CD4-positive, alpha-beta T cell (primary cell): ENCODE data around the gene ACACA. TPM values are rescaled to one million over a fixed set of nuclear protein-coding genes. Genes with fewer than 3 reads are reported as not detected.

Experiments
- ATAC-seq: fragments of 200-7000 bp; cut with Tn5 transposase; one replicate; pipeline ENCODE4 v1.10.0; 2022; ENCODE audit warnings: mild to moderate bottlenecking; ENCODE audit not compliant: poor library complexity
- CTCF ChIA-PET: fragments of 350-600 bp; sonication (Branson Sonifier 250); formaldehyde crosslinking; loops from one replicate; lab custom pipeline; 2021; ENCODE audit warnings: antibody characterized with exemption, inconsistent platforms; lab: Charles Lee
- POLR2A ChIA-PET: fragments of 350-600 bp; sonication (Branson Sonifier 250); formaldehyde crosslinking; loops from one replicate; lab custom pipeline; 2021; ENCODE audit warnings: antibody characterized with exemption, inconsistent platforms; lab: Charles Lee
- DNase-seq, 14 experiments: peaks; one replicate each; pipeline ENCODE4 v3.0.0-alpha.2; 2013 to 2020; ENCODE audit warnings: mixed read lengths in 2 of 14
- H3K27ac ChIP-seq, 2 donors: one replicate each; pipeline versions ENCODE4 v1.5.1 to v1.7.0; 2013; ENCODE audit warnings: low read length in 2 of 2, low read depth in 1 of 2, mild to moderate bottlenecking in 1 of 2
- H3K27me3 ChIP-seq, 2 experiments: 1 replicate in 1 of 2; 2 replicates in 1 of 2; pipeline versions ENCODE4 v1.6.1 to v1.7.0; 2013; ENCODE audit warnings: low read length in 2 of 2, control low read depth in 1 of 2, mild to moderate bottlenecking in 1 of 2, moderate library complexity in 1 of 2; ENCODE audit not compliant: insufficient read depth in 2 of 2, control insufficient read depth in 1 of 2
- H3K36me3 ChIP-seq: one replicate; pipeline ENCODE4 v1.6.1; 2013; ENCODE audit warnings: low read length, control low read depth; ENCODE audit not compliant: insufficient read depth
- H3K4me1 ChIP-seq: one replicate; pipeline ENCODE4 v1.6.1; 2013; ENCODE audit warnings: low read length, control low read depth; ENCODE audit not compliant: insufficient read depth
- H3K4me3 ChIP-seq: one replicate; pipeline ENCODE4 v1.5.1; 2013; ENCODE audit warnings: mild to moderate bottlenecking, low read length, moderate library complexity
- H3K9me3 ChIP-seq, 2 experiments: 1 replicate in 1 of 2; 2 replicates in 1 of 2; pipeline versions ENCODE4 v1.6.1 to v1.7.0; 2013; ENCODE audit warnings: low read length in 2 of 2, mild to moderate bottlenecking in 2 of 2, control low read depth in 1 of 2, moderate library complexity in 1 of 2; ENCODE audit not compliant: control insufficient read depth in 1 of 2, insufficient read depth in 1 of 2
- H3K27ac Mint-ChIP-seq: one replicate; pipeline ENCODE4 v1.8.0; 2020; ENCODE audit warnings: mixed read lengths
- H3K27me3 Mint-ChIP-seq: one replicate; pipeline ENCODE4 v1.8.0; 2021; ENCODE audit warnings: mixed read lengths
- H3K36me3 Mint-ChIP-seq: one replicate; pipeline ENCODE4 v1.8.0; 2021; ENCODE audit warnings: low read depth, mixed read lengths
- H3K4me1 Mint-ChIP-seq: one replicate; pipeline ENCODE4 v1.8.0; 2021; ENCODE audit warnings: low read depth, mixed read lengths
- H3K4me3 Mint-ChIP-seq: one replicate; pipeline ENCODE4 v1.8.0; 2020; ENCODE audit warnings: mild to moderate bottlenecking, mixed read lengths
- H3K9me3 Mint-ChIP-seq: one replicate; pipeline ENCODE4 v1.8.0; 2020; ENCODE audit warnings: mixed read lengths
- CTCF ChIP-seq: fragments of 200-600 bp; IDR thresholded peaks from one replicate; pipeline ENCODE4 v1.8.0; 2022; ENCODE audit warnings: antibody characterized with exemption, mild to moderate bottlenecking
- intact Hi-C, 2 experiments: fragments of 100-400 bp; cut with DNase I in 1 of 2; cut with micrococcal nuclease in 1 of 2; formaldehyde crosslinking; loops; one replicate each; pipeline versions ENCODE4 v1.15.1 to v1.9.0; 2023 to 2025; cut with DNase I, micrococcal nuclease
- total RNA-seq, 174 experiments: library from RNA in 2 of 174; stranded (reverse) in 2 of 174; gene quantifications; one replicate each; pipeline ENCODE4 v1.2.3 and lab custom pipeline; 2021 to 2026

ACACA gene
- total RNA-seq, 2 experiments from 2014 or later = 26.0 to 28.9 TPM

GRCh38 chr17:37083456-37083855, 323.2 kb downstream of the ACACA start:
- ATAC-seq (no peak), DNase-seq (no peak)
- Mint-ChIP-seq H3K36me3 (peaks cover 23% of the 10 kb centered on the region), H3K27me3 (no peaks in the 10 kb centered on the region), H3K9me3 (peaks cover 5% of the 10 kb centered on the region), H3K27ac (no peak overlapping the region), H3K4me3 (no peak overlapping the region), H3K4me1 (peaks cover 13% of the 10 kb centered on the region)
- intact Hi-C loops = no loop called here
- ChIA-PET POLR2A (no interaction called here), CTCF (no interaction called here)
- Histone ChIP-seq H3K27me3 (no peaks in the 10 kb centered on the region), H3K4me3 (no peak overlapping the region), H3K9me3 (peaks cover 3 to 7% of the 10 kb centered on the region in 2 experiments), H3K27ac (no peak overlapping the region), H3K36me3 (peaks cover 13% of the 10 kb centered on the region), H3K4me1 (peaks cover 6% of the 10 kb centered on the region)
- no peak for TF ChIP-seq CTCF

- H3K36me3 ChIP-seq = peaks cover 13% of the 10 kb centered on the region
- H3K9me3 ChIP-seq = peaks cover 3 to 7% of the 10 kb centered on the region in 2 experiments
- H3K4me1 ChIP-seq = peaks cover 3% of the 10 kb centered on the region
- DNase-seq (no peak), ATAC-seq (no peak)
- peaks cover 23% of the 10 kb centered on the region for H3K36me3 Mint-ChIP-seq
- peaks cover 5% of the 10 kb centered on the region for H3K9me3 Mint-ChIP-seq
- H3K27ac Mint-ChIP-seq = no peak overlapping the region
- no peak overlapping the region for H3K4me3 Mint-ChIP-seq
- no peaks in the 10 kb centered on the region for H3K27me3 Mint-ChIP-seq
- H3K4me1 Mint-ChIP-seq = peaks cover 9% of the 10 kb centered on the region
- no peak overlapping the region for H3K4me3 ChIP-seq
- intact Hi-C loops = no loop called here
- no peak overlapping the region for H3K27ac ChIP-seq
- TF ChIP-seq CTCF = no peak
- ChIA-PET CTCF (no interaction called here), POLR2A (no interaction called here)
- H3K27me3 ChIP-seq = no peaks in the 10 kb centered on the region
These were observed 323.7 kb downstream of the ACACA start for GRCh38 chr17:37082985-37083384.

- intact Hi-C loops = no loop called here
- no peak overlapping the region for H3K4me3 ChIP-seq
- H3K36me3 Mint-ChIP-seq = peaks cover 22% of the 10 kb centered on the region
- no peak for TF ChIP-seq CTCF
- H3K27ac Mint-ChIP-seq = no peak overlapping the region
- ChIA-PET CTCF (no interaction called here), POLR2A (no interaction called here)
- ATAC-seq = no peak
- H3K36me3 ChIP-seq = peaks cover 13% of the 10 kb centered on the region
- no peaks in the 10 kb centered on the region for H3K4me1 ChIP-seq
- peaks cover 5% of the 10 kb centered on the region for H3K9me3 Mint-ChIP-seq
- no peaks in the 10 kb centered on the region for H3K27me3 ChIP-seq
- no peak overlapping the region for H3K4me3 Mint-ChIP-seq
- no peaks in the 10 kb centered on the region for H3K27me3 Mint-ChIP-seq
- peaks cover 3 to 7% of the 10 kb centered on the region in 2 experiments for H3K9me3 ChIP-seq
- no peak overlapping the region for H3K27ac ChIP-seq
- H3K4me1 Mint-ChIP-seq = peaks cover 4% of the 10 kb centered on the region
- no peak for DNase-seq
These were observed 324.2 kb downstream of the ACACA start for GRCh38 chr17:37082311-37082860.
